Astrocyte (in vitro differentiated cells and primary cell): ENCODE results near the gene ZDHHC14. TPM values are rescaled to one million over a fixed set of nuclear protein-coding genes. Genes with fewer than 3 reads are reported as not detected.

Experiments used
- DNase-seq: peaks from one replicate; pipeline ENCODE4 v3.0.0-alpha.2; 2010; ENCODE audit warnings: low read depth
- FAIRE-seq: peaks from 2 replicates; lab custom pipeline; 2011; peaks lifted over from hg19 to GRCh38; lab: Jason Lieb, UNC
- H2AFZ ChIP-seq: 2 replicates; pipeline ENCODE4 v1.6.0; 2012; ENCODE audit warnings: low read depth, low read length, inconsistent platforms
- H3K27ac ChIP-seq: 2 replicates; pipeline ENCODE4 v1.5.1; 2011; ENCODE audit warnings: low read depth, low read length, inconsistent platforms
- H3K27me3 ChIP-seq: 2 replicates; pipeline ENCODE4 v1.6.0; 2011; ENCODE audit warnings: low read length, inconsistent platforms; ENCODE audit not compliant: insufficient read depth
- H3K36me3 ChIP-seq: 2 replicates; pipeline ENCODE4 v1.5.1; 2011; ENCODE audit warnings: low read length, inconsistent platforms; ENCODE audit not compliant: insufficient read depth
- H3K4me1 ChIP-seq: 2 replicates; pipeline ENCODE4 v1.5.1; 2011; ENCODE audit warnings: low read length, inconsistent platforms; ENCODE audit not compliant: insufficient read depth
- H3K4me2 ChIP-seq: 2 replicates; pipeline ENCODE4 v1.6.0; 2012; ENCODE audit warnings: low read length, inconsistent platforms
- H3K4me3 ChIP-seq: 2 replicates; pipeline ENCODE4 v1.5.1; 2011; ENCODE audit warnings: low read depth, mild to moderate bottlenecking, low read length, inconsistent platforms; ENCODE audit not compliant: insufficient read depth
- H3K79me2 ChIP-seq: 2 replicates; pipeline ENCODE4 v1.6.0; 2012; ENCODE audit warnings: mild to moderate bottlenecking, low read length, inconsistent platforms; ENCODE audit not compliant: insufficient read depth
- H3K9ac ChIP-seq: 2 replicates; pipeline ENCODE4 v1.6.0; 2012; ENCODE audit warnings: mild to moderate bottlenecking, low read length, inconsistent platforms
- H3K9me3 ChIP-seq: 2 replicates; pipeline ENCODE4 v1.5.1; 2012; ENCODE audit warnings: low read depth, mild to moderate bottlenecking, low read length, inconsistent platforms; ENCODE audit not compliant: insufficient read depth
- H4K20me1 ChIP-seq: 2 replicates; pipeline ENCODE4 v1.6.0; 2012; ENCODE audit warnings: low read length, inconsistent platforms; ENCODE audit not compliant: insufficient read depth
- H3K27ac Mint-ChIP-seq: one replicate; pipeline ENCODE4 v1.8.0; 2021; ENCODE audit warnings: mild to moderate bottlenecking, mixed read lengths; ENCODE audit not compliant: unreplicated experiment
- H3K27me3 Mint-ChIP-seq: one replicate; pipeline ENCODE4 v1.8.0; 2021; ENCODE audit warnings: low read depth, mixed read lengths; ENCODE audit not compliant: unreplicated experiment
- H3K36me3 Mint-ChIP-seq: one replicate; pipeline ENCODE4 v1.8.0; 2021; ENCODE audit warnings: low read depth, mixed read lengths; ENCODE audit not compliant: unreplicated experiment
- H3K4me1 Mint-ChIP-seq: one replicate; pipeline ENCODE4 v1.8.0; 2021; ENCODE audit warnings: low read depth, mixed read lengths; ENCODE audit not compliant: unreplicated experiment
- H3K4me3 Mint-ChIP-seq: one replicate; pipeline ENCODE4 v1.8.0; 2021; ENCODE audit warnings: mild to moderate bottlenecking, moderate library complexity, mixed read lengths; ENCODE audit not compliant: unreplicated experiment
- H3K9me3 Mint-ChIP-seq: one replicate; pipeline ENCODE4 v1.8.0; 2021; ENCODE audit warnings: mild to moderate bottlenecking, mixed read lengths; ENCODE audit not compliant: unreplicated experiment
- CTCF ChIP-seq: IDR thresholded peaks from 2 replicates; pipeline ENCODE4 v1.5.1; 2011; ENCODE audit warnings: low read depth, mild to moderate bottlenecking, inconsistent platforms, low read length, moderate library complexity; ENCODE audit not compliant: insufficient read depth
- EZH2 ChIP-seq: IDR thresholded peaks from 2 replicates; pipeline ENCODE4 v1.6.1; 2012; ENCODE audit warnings: mild to moderate bottlenecking, low read length, inconsistent platforms; ENCODE audit not compliant: insufficient read depth
- total RNA-seq: library from RNA; stranded (reverse); gene quantifications from 2 replicates; pipeline ENCODE4 v1.2.1, GENCODE V29; 2021

The ZDHHC14 gene
- total RNA-seq, 1 donor from 2014 or later = 7.2 TPM

- Histone ChIP-seq H3K9ac (no peak overlapping the region), H3K4me3 (no peak overlapping the region), H3K79me2 (no peaks in the 10 kb centered on the region), H3K27me3 (peaks cover 2% of the 10 kb centered on the region), H2AFZ (no peak overlapping the region), H3K4me1 (no peaks in the 10 kb centered on the region), H3K9me3 (no peaks in the 10 kb centered on the region), H3K27ac (no peak overlapping the region), H4K20me1 (no peaks in the 10 kb centered on the region), H3K4me2 (no peak overlapping the region), H3K36me3 (no peaks in the 10 kb centered on the region)
- Mint-ChIP-seq H3K4me1 (peaks cover 3% of the 10 kb centered on the region), H3K9me3 (peaks cover 2% of the 10 kb centered on the region), H3K27me3 (peaks cover 3% of the 10 kb centered on the region), H3K36me3 (no peaks in the 10 kb centered on the region), H3K4me3 (no peak overlapping the region), H3K27ac (no peak overlapping the region)
- FAIRE-seq (no peak), DNase-seq (no peak)
- TF ChIP-seq CTCF (no peak), EZH2 (no peak)
These were observed 179.9 kb downstream of the ZDHHC14 start for GRCh38 chr6:157560691-157561413.

GRCh38 chr6:157561414-157561790 is 180.4 kb downstream of the ZDHHC14 start:
- Histone ChIP-seq H3K9me3 (no peaks in the 10 kb centered on the region), H3K79me2 (no peaks in the 10 kb centered on the region), H4K20me1 (no peaks in the 10 kb centered on the region), H3K27ac (no peak overlapping the region), H2AFZ (no peak overlapping the region), H3K27me3 (peaks cover 2% of the 10 kb centered on the region), H3K36me3 (no peaks in the 10 kb centered on the region), H3K9ac (no peak overlapping the region), H3K4me1 (no peaks in the 10 kb centered on the region), H3K4me3 (no peak overlapping the region), H3K4me2 (no peak overlapping the region)
- no peaks in the 10 kb centered on the region for H3K36me3 Mint-ChIP-seq
- TF ChIP-seq CTCF (no peak), EZH2 (no peak)
- no peak overlapping the region for H3K27ac Mint-ChIP-seq
- FAIRE-seq (no peak), DNase-seq (no peak)
- peaks cover 2% of the 10 kb centered on the region for H3K27me3 Mint-ChIP-seq
- peaks cover 3% of the 10 kb centered on the region for H3K4me1 Mint-ChIP-seq
- no peak overlapping the region for H3K4me3 Mint-ChIP-seq
- peaks cover 2% of the 10 kb centered on the region for H3K9me3 Mint-ChIP-seq
